VCaP (cell line): ENCODE data around the gene CRYBG2.
"Not testable (repeated sequence)": the region's sequence is repeated elsewhere in the genome, so short reads cannot be mapped to it uniquely, and the experiment has no call there.

ENCODE experiments used
- H3K27ac ChIP-seq: fragments of 450-650 bp; 2 replicates; pipeline ENCODE4 v1.5.1; 2017
- TF ChIP-seq, protein P1 (sequence below): fragments of 450-650 bp; conservative IDR thresholded peaks from 2 replicates; pipeline ENCODE4 v1.5.1; 2017; ENCODE audit warnings: mild to moderate bottlenecking, moderate library complexity

CRYBG2 gene

GRCh38 chr1:26315874-26316850 lies 37.8 kb downstream of the CRYBG2 start:
- TF ChIP-seq, protein P1, sequence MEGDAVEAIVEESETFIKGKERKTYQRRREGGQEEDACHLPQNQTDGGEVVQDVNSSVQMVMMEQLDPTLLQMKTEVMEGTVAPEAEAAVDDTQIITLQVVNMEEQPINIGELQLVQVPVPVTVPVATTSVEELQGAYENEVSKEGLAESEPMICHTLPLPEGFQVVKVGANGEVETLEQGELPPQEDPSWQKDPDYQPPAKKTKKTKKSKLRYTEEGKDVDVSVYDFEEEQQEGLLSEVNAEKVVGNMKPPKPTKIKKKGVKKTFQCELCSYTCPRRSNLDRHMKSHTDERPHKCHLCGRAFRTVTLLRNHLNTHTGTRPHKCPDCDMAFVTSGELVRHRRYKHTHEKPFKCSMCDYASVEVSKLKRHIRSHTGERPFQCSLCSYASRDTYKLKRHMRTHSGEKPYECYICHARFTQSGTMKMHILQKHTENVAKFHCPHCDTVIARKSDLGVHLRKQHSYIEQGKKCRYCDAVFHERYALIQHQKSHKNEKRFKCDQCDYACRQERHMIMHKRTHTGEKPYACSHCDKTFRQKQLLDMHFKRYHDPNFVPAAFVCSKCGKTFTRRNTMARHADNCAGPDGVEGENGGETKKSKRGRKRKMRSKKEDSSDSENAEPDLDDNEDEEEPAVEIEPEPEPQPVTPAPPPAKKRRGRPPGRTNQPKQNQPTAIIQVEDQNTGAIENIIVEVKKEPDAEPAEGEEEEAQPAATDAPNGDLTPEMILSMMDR, result no peak
- no peak overlapping the region for H3K27ac ChIP-seq

- no peak overlapping the region for H3K27ac ChIP-seq
- TF ChIP-seq, protein P1, result no peak
These were observed 39.4 kb downstream of the CRYBG2 start for GRCh38 chr1:26314501-26314900.

- H3K27ac ChIP-seq, result not testable (repeated sequence)
These were observed 45.7 kb downstream of the CRYBG2 start for GRCh38 chr1:26307966-26308899.

- peak overlapping the region; percentile 65; the same call in 1 of the 2 replicates for H3K27ac ChIP-seq
- TF ChIP-seq, protein P1, result no peak
These were observed 46.6 kb downstream of the CRYBG2 start for GRCh38 chr1:26307363-26307781.

DNA sequence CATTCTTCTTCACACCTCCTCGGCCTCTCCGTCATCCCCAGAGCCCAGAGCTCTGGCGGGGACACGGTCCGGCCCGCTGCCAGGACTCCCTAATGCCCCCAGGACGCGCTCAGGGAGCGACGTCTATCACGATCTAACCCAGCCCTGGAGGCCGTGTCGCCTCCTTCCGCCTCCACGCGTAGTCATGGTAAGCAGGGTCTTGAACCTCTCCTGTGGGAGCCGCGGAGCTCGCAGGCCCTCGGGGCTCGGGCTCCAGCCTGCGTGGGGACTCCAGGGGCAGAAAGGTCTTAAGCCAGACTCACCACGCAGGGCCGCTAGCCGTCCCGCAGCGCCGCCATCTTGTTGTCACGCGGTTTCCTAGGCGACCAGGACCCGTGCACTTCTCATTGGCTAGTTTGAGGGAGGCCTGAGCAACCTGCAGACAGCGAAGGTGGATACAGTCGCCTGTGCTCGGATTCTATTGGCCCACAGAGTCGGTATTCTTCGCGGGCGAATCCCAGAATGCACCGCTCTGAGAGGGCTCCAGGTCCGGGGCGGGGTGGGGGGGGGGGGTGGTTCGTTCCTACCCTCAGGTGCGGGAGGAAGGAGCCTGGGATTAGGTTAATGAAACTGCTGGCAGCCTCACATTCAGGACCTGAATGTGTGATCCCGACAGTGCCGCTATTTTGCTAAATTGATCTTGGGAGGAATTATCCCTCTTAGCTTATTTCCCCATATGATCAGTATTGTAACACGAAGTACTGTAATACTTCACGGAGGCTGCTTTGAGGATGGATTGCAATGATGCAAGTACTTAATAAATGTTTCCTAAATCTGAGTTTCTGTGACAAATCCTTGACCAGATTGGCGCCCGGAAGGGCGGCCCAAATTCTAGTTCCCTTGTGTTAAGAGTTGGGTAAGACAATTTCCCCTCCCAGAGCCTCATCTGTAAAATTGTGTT lies 47.4 kb downstream of the CRYBG2 start, which contains the start of gene UBXN11:
Gene UBXN11 (minus strand): TSS at position 347 of the 940 bp plus-strand sequence. CDS start 3,753 bp downstream, outside the sequence.
- peak within 1 kb of the TSS; percentile 65; the same call in 1 of the 2 replicates for H3K27ac ChIP-seq

GRCh38 chr1:26305667-26306289 lies 48.2 kb downstream of the CRYBG2 start:
- TF ChIP-seq, protein P1, result no peak
- H3K27ac ChIP-seq, result peak overlapping the region; percentile 65; the same call in 1 of the 2 replicates

More for the DNA sequence above, 47.4 kb downstream of the CRYBG2 start, which contains the start of gene UBXN11:
- TF ChIP-seq, protein P1, result no peak
